Neuronal stem cell (in vitro differentiated cells): ENCODE measurements around the gene LPP.

ENCODE experiments used
- DNase-seq: peaks from one replicate; pipeline ENCODE4 v3.0.0-alpha.2; 2013; ENCODE audit warnings: low spot score
- H2AFZ ChIP-seq: one replicate; pipeline ENCODE4 v1.6.1; 2013; ENCODE audit warnings: mild to moderate bottlenecking, low read length, inconsistent platforms
- H2AK5ac ChIP-seq: 2 replicates; pipeline ENCODE4 v1.6.1; 2013; ENCODE audit warnings: low read depth, mild to moderate bottlenecking, inconsistent platforms, low read length, moderate library complexity, mixed read lengths
- H2BK120ac ChIP-seq: 2 replicates; pipeline ENCODE4 v1.6.1; 2013; ENCODE audit warnings: low read depth, mild to moderate bottlenecking, inconsistent platforms, low read length, moderate library complexity, mixed read lengths
- H2BK12ac ChIP-seq: one replicate; pipeline ENCODE4 v1.6.1; 2013; ENCODE audit warnings: low read length, inconsistent platforms
- H2BK15ac ChIP-seq: 2 replicates; pipeline ENCODE4 v1.6.1; 2013; ENCODE audit warnings: mild to moderate bottlenecking, low read length, inconsistent platforms, mixed read lengths
- H2BK5ac ChIP-seq: one replicate; pipeline ENCODE4 v1.6.1; 2013; ENCODE audit warnings: inconsistent platforms, mild to moderate bottlenecking, low read length, moderate library complexity
- H3K14ac ChIP-seq: one replicate; pipeline ENCODE4 v1.6.1; 2013; ENCODE audit warnings: low read length, inconsistent platforms
- H3K18ac ChIP-seq: 2 replicates; pipeline ENCODE4 v1.6.1; 2013; ENCODE audit warnings: low read length, inconsistent platforms
- H3K23ac ChIP-seq: 2 replicates; pipeline ENCODE4 v1.6.1; 2013; ENCODE audit warnings: low read depth, mild to moderate bottlenecking, mixed read lengths, low read length, inconsistent platforms; ENCODE audit not compliant: poor library complexity
- H3K27ac ChIP-seq: replicated peaks from 3 replicates; pipeline ENCODE4 v1.5.1; 2013; ENCODE audit warnings: low read length, inconsistent platforms
- H3K27me3 ChIP-seq, 3 experiments: 2 replicates each; pipeline ENCODE4 v1.6.1; 2013; ENCODE audit warnings: low read length in 3 of 3, mild to moderate bottlenecking in 2 of 3, inconsistent platforms in 1 of 3, low read depth in 1 of 3, mixed read lengths in 1 of 3, moderate library complexity in 1 of 3; ENCODE audit not compliant: control insufficient read depth in 3 of 3, insufficient read depth in 3 of 3
- H3K36me3 ChIP-seq, 2 donors: replicated peaks in 1 of 2; 2 replicates each; pipeline ENCODE4 v1.6.1; 2013; ENCODE audit warnings: low read length in 2 of 2; ENCODE audit not compliant: control insufficient read depth in 2 of 2, insufficient read depth in 2 of 2
- H3K4ac ChIP-seq: 2 replicates; pipeline ENCODE4 v1.6.1; 2013; ENCODE audit warnings: inconsistent platforms, mild to moderate bottlenecking, low read length, moderate library complexity
- H3K4me1 ChIP-seq, 2 donors: 1 replicate in 1 of 2; 2 replicates in 1 of 2; pipeline ENCODE4 v1.6.1; 2013; ENCODE audit warnings: low read length in 2 of 2, low read depth in 1 of 2; ENCODE audit not compliant: control insufficient read depth in 2 of 2, insufficient read depth in 1 of 2
- H3K4me2 ChIP-seq: one replicate; pipeline ENCODE4 v1.6.1; 2013; ENCODE audit warnings: mild to moderate bottlenecking, low read length, inconsistent platforms; ENCODE audit not compliant: insufficient read depth, poor library complexity, severe bottlenecking
- H3K4me3 ChIP-seq, 2 donors: 2 replicates each; pipeline ENCODE4 v1.5.1; 2013; ENCODE audit warnings: low read length in 2 of 2, mild to moderate bottlenecking in 2 of 2, inconsistent platforms in 1 of 2, moderate library complexity in 1 of 2
- H3K79me1 ChIP-seq: one replicate; pipeline ENCODE4 v1.6.1; 2013; ENCODE audit warnings: low read depth, mild to moderate bottlenecking, inconsistent platforms, low read length, moderate library complexity
- H3K9ac ChIP-seq: one replicate; pipeline ENCODE4 v1.6.1; 2013; ENCODE audit warnings: mild to moderate bottlenecking, low read depth, low read length, inconsistent platforms; ENCODE audit not compliant: poor library complexity
- H3K9me3 ChIP-seq, 2 donors: replicated peaks in 1 of 2; 2 replicates each; pipeline versions ENCODE3 to v1.6.1; 2013; ENCODE audit warnings: low read length in 2 of 2, mild to moderate bottlenecking in 2 of 2, inconsistent platforms in 1 of 2, low read depth in 1 of 2, mixed read lengths in 1 of 2, moderate library complexity in 1 of 2; ENCODE audit not compliant: control insufficient read depth in 2 of 2, insufficient read depth in 1 of 2
- H4K8ac ChIP-seq: one replicate; pipeline ENCODE4 v1.6.1; 2013; ENCODE audit warnings: low read depth, mild to moderate bottlenecking, inconsistent platforms, low read length, moderate library complexity
- H4K91ac ChIP-seq: one replicate; pipeline ENCODE4 v1.6.1; 2013; ENCODE audit warnings: low read length, low read depth, mild to moderate bottlenecking, inconsistent platforms; ENCODE audit not compliant: poor library complexity
- WGBS, 2 donors: extraction: QIAGEN DNeasy Blood & Tissue Kit; methylation state at CpG; one replicate each; pipeline ENCODE4 v1.1.7; 2013; ENCODE audit warnings: missing lambda C conversion rate in 2 of 2, mixed read lengths in 1 of 2; ENCODE audit not compliant: insufficient read length in 2 of 2, insufficient replicate concordance in 1 of 2; ENCODE audit errors: extremely low coverage in 2 of 2; 5-methylcytosine and 5-hydroxymethylcytosine counted together

LPP gene

GRCh38 chr3:188349351-188349901, 195.5 kb downstream of the LPP start:
- Histone ChIP-seq H3K79me1 (no peaks in the 10 kb centered on the region), H3K4me3 (no peak overlapping the region), H3K9me3 (no peaks in the 10 kb centered on the region), H3K27ac (no peak overlapping the region), H3K4me2 (no peak overlapping the region), H3K4me1 (peaks cover 6 to 10% of the 10 kb centered on the region in 2 donors), H3K36me3 (no peaks in the 10 kb centered on the region), H3K23ac (no peak overlapping the region), H4K8ac (no peak overlapping the region), H2BK5ac (no peak overlapping the region), H2AFZ (no peak overlapping the region), H2BK15ac (no peak overlapping the region), H3K27me3 (no peaks in the 10 kb centered on the region), H3K9ac (no peak overlapping the region), H2AK5ac (no peak overlapping the region), H2BK12ac (no peak overlapping the region), H3K4ac (no peak overlapping the region), H4K91ac (no peak overlapping the region), H3K14ac (no peak overlapping the region), H2BK120ac (no peak overlapping the region), H3K18ac (no peak overlapping the region)
- DNase-seq: no peak
- no CpG with 5 or more reads among the region's 7 CpGs for WGBS, 2 donors

DNA sequence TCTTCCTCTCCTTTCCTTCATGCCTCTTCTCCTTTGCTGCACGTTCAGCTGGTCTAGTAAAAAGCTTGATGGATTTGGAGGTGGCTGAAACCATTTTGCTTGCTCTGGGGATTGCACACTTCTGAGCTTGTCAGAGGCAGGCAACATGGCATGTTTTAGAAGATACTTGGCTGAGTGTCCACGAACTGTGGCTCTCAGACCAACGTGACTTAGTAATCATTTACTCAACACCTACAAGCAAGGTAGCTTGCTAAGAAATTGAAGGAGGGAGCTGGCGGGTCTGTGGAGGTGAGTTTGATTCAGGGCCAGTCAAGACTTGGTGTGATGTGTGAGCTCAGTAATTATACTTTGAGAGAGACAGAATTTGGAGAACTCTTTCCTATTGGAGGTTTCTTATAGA, 196.0 kb downstream of the LPP start:
- H3K4ac ChIP-seq: no peak overlapping the region
- no peak overlapping the region for H2BK120ac ChIP-seq
- no peak overlapping the region for H3K4me2 ChIP-seq
- H3K9me3 ChIP-seq: no peaks in the 10 kb centered on the region
- no peaks in the 10 kb centered on the region for H3K79me1 ChIP-seq
- H3K14ac ChIP-seq: peak overlapping the region; percentile 5
- no CpG with 5 or more reads among the region's 4 CpGs for WGBS, 2 donors
- no peak overlapping the region for H2BK15ac ChIP-seq
- H2BK5ac ChIP-seq: no peak overlapping the region
- H3K9ac ChIP-seq: no peak overlapping the region
- no peak overlapping the region for H2AK5ac ChIP-seq
- no peak overlapping the region for H3K27ac ChIP-seq
- no peak overlapping the region for H2BK12ac ChIP-seq
- H3K4me3 ChIP-seq: no peak overlapping the region
- H3K27me3 ChIP-seq: no peaks in the 10 kb centered on the region
- H4K8ac ChIP-seq: no peak overlapping the region
- DNase-seq: no peak
- no peak overlapping the region for H2AFZ ChIP-seq
- H4K91ac ChIP-seq: no peak overlapping the region
- H3K23ac ChIP-seq: no peak overlapping the region
- H3K18ac ChIP-seq: peak overlapping the region; percentile 16
- H3K4me1 ChIP-seq: peaks cover 6 to 10% of the 10 kb centered on the region in 2 donors
- no peaks in the 10 kb centered on the region for H3K36me3 ChIP-seq

DNA sequence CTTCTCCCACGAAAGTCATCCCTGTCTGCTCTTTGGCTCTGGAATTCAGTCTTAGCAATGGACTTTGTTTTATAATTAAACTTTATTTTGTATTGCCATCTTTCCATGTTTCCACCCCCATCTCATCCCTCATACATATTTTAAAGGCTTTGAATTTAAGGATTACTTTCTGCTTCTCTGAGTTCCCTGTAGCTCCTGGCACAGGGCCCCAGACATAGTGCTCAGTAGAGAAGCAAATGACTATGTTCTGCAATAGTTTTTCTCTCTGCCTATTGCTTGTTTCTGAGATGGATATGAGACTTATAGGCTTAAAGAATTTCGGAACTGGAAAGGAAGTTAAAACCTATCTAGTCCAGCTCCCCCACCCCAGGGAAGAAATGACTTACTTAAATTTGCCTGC, 197.0 kb downstream of the LPP start:
- H2AFZ ChIP-seq: no peak overlapping the region
- H3K4ac ChIP-seq: no peak overlapping the region
- no peaks in the 10 kb centered on the region for H3K36me3 ChIP-seq
- no peak overlapping the region for H3K14ac ChIP-seq
- no peak overlapping the region for H3K27ac ChIP-seq
- H3K9ac ChIP-seq: no peak overlapping the region
- H3K23ac ChIP-seq: no peak overlapping the region
- peaks cover 3 to 6% of the 10 kb centered on the region in 2 donors for H3K4me1 ChIP-seq
- no peaks in the 10 kb centered on the region for H3K9me3 ChIP-seq
- H4K91ac ChIP-seq: no peak overlapping the region
- no CpG with 5 or more reads among the region's 2 CpGs for WGBS, 2 donors
- H2BK5ac ChIP-seq: no peak overlapping the region
- H3K4me3 ChIP-seq: no peak overlapping the region
- H2BK12ac ChIP-seq: no peak overlapping the region
- H3K4me2 ChIP-seq: no peak overlapping the region
- H3K18ac ChIP-seq: no peak overlapping the region
- no peak overlapping the region for H2BK15ac ChIP-seq
- H4K8ac ChIP-seq: no peak overlapping the region
- H3K79me1 ChIP-seq: no peaks in the 10 kb centered on the region
- H2AK5ac ChIP-seq: no peak overlapping the region
- no peak for DNase-seq
- H3K27me3 ChIP-seq: no peaks in the 10 kb centered on the region
- H2BK120ac ChIP-seq: no peak overlapping the region

DNA sequence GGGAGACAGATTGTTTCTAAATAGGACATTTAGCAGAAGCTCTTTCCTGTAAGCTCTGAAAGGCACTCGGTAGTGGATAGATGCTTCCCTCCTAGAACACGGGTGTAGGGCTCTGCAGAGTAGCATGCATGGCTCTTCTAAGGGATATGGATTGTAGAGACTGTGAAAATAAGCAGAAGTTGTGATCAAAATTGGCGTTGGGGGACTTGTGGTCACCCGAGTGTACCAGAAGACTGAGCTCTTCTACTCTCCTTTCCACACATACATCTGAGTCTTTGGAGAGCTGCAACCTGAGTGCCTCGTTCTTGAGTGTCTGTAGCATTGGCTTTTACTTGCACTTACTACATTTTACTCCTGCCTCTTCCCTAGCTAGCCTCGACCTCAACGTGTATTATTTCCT, 197.7 kb downstream of the LPP start:
- H3K4me3 ChIP-seq: no peak overlapping the region
- no peak overlapping the region for H3K23ac ChIP-seq
- no CpG with 5 or more reads among the region's 7 CpGs for WGBS, 2 donors
- peaks cover 3 to 6% of the 10 kb centered on the region in 2 donors for H3K4me1 ChIP-seq
- H3K79me1 ChIP-seq: no peaks in the 10 kb centered on the region
- H3K14ac ChIP-seq: no peak overlapping the region
- no peak overlapping the region for H2AK5ac ChIP-seq
- no peak overlapping the region for H4K8ac ChIP-seq
- no peak overlapping the region for H4K91ac ChIP-seq
- no peak overlapping the region for H2BK15ac ChIP-seq
- H3K36me3 ChIP-seq: no peaks in the 10 kb centered on the region
- H2BK12ac ChIP-seq: no peak overlapping the region
- no peak overlapping the region for H2AFZ ChIP-seq
- no peaks in the 10 kb centered on the region for H3K27me3 ChIP-seq
- H3K9me3 ChIP-seq: no peaks in the 10 kb centered on the region
- no peak overlapping the region for H3K18ac ChIP-seq
- H3K4ac ChIP-seq: no peak overlapping the region
- H3K27ac ChIP-seq: no peak overlapping the region
- H3K9ac ChIP-seq: no peak overlapping the region
- no peak overlapping the region for H2BK120ac ChIP-seq
- no peak for DNase-seq
- H2BK5ac ChIP-seq: no peak overlapping the region
- H3K4me2 ChIP-seq: no peak overlapping the region
